Endothelial cell of umbilical vein (primary cell): Measurements from ENCODE around the gene POLR3C. TPM values are rescaled to one million over a fixed set of nuclear protein-coding genes. Genes with fewer than 3 reads are reported as not detected.

Experiments used
- BruUV-seq: library from RNA; stranded (reverse); fragments of 400-500 nt; replicated peaks from 2 replicates; lab custom pipeline; 2021; lab: Mats Ljungman, UMichigan
- CTCF ChIA-PET: fragments of 300-600, 350-600 bp; sonication (Branson Sonifier 250); formaldehyde crosslinking; loops from one replicate; lab custom pipeline; 2021; ENCODE audit warnings: antibody characterized with exemption, inconsistent platforms; lab: Charles Lee
- POLR2A ChIA-PET: fragments of 300-600, 350-600 bp; sonication (Branson Sonifier 250); formaldehyde crosslinking; loops from one replicate; lab custom pipeline; 2021; ENCODE audit warnings: antibody characterized with exemption, inconsistent platforms; lab: Charles Lee
- DNase-seq: peaks from one replicate; pipeline ENCODE4 v3.0.0-alpha.2; 2011; ENCODE audit warnings: low read depth, low spot score
- FAIRE-seq: peaks from 2 replicates; lab custom pipeline; 2011; peaks lifted over from hg19 to GRCh38; lab: Jason Lieb, UNC
- H2AFZ ChIP-seq: 2 replicates; pipeline ENCODE4 v1.6.0; 2012; ENCODE audit warnings: low read depth, low read length, control low read depth, inconsistent platforms
- H3K27ac ChIP-seq: 2 replicates; pipeline ENCODE4 v1.5.1; 2011; ENCODE audit warnings: low read depth, mild to moderate bottlenecking, control low read depth, low read length, moderate library complexity; ENCODE audit not compliant: insufficient read depth
- H3K27me3 ChIP-seq, 2 experiments: 2 replicates each; pipeline versions ENCODE4 v1.6.0 to v1.6.1; 2011; ENCODE audit warnings: low read length in 2 of 2, mixed read lengths in 1 of 2; ENCODE audit not compliant: control insufficient read depth in 2 of 2, insufficient read depth in 2 of 2
- H3K36me3 ChIP-seq, 2 experiments: 2 replicates in 1 of 2; 3 replicates in 1 of 2; pipeline ENCODE4 v1.5.1; 2011; ENCODE audit warnings: low read length in 2 of 2, mild to moderate bottlenecking in 1 of 2, moderate library complexity in 1 of 2; ENCODE audit not compliant: control insufficient read depth in 2 of 2, insufficient read depth in 2 of 2; ENCODE audit errors: extremely low read depth in 1 of 2
- H3K4me1 ChIP-seq: 3 replicates; pipeline ENCODE4 v1.5.1; 2011; ENCODE audit warnings: mild to moderate bottlenecking, low read length; ENCODE audit not compliant: control insufficient read depth, insufficient read depth; ENCODE audit errors: extremely low read depth
- H3K4me2 ChIP-seq: 2 replicates; pipeline ENCODE4 v1.6.1; 2011; ENCODE audit warnings: low read length, control low read depth, mixed read lengths; ENCODE audit not compliant: insufficient read depth
- H3K4me3 ChIP-seq, 3 experiments: fragments of 200-600 bp in 1 of 3; sonication (generic), shearing (Covaris generic) in 1 of 3; replicated peaks in 1 of 3; 2 replicates each; pipeline ENCODE4 v1.5.1; 2011 to 2016; ENCODE audit warnings: control low read depth in 3 of 3, low read length in 3 of 3, mild to moderate bottlenecking in 2 of 3, inconsistent platforms in 1 of 3, low read depth in 1 of 3, moderate library complexity in 1 of 3; ENCODE audit not compliant: insufficient read depth in 1 of 3
- H3K79me2 ChIP-seq: 2 replicates; pipeline ENCODE4 v1.6.0; 2012; ENCODE audit warnings: low read length, inconsistent platforms; ENCODE audit not compliant: control insufficient read depth, insufficient read depth
- H3K9ac ChIP-seq: replicated peaks from 2 replicates; pipeline ENCODE3; 2011; ENCODE audit warnings: low read length, control low read depth; ENCODE audit not compliant: insufficient read depth; ENCODE audit errors: extremely low read depth
- H3K9me1 ChIP-seq: replicated peaks from 3 replicates; pipeline ENCODE4 v1.6.0; 2011; ENCODE audit warnings: mild to moderate bottlenecking, low read length; ENCODE audit not compliant: control insufficient read depth, insufficient read depth; ENCODE audit errors: extremely low read depth
- H3K9me3 ChIP-seq: replicated peaks from 2 replicates; pipeline ENCODE4 v1.5.1; 2012; ENCODE audit warnings: low read length, inconsistent platforms; ENCODE audit not compliant: control insufficient read depth, insufficient read depth
- H4K20me1 ChIP-seq: replicated peaks from 2 replicates; pipeline ENCODE3; 2011; ENCODE audit warnings: mild to moderate bottlenecking, low read length; ENCODE audit not compliant: control insufficient read depth, insufficient read depth; ENCODE audit errors: extremely low read depth
- EZH2 ChIP-seq: IDR thresholded peaks from 2 replicates; pipeline ENCODE4 v1.6.1; 2012; ENCODE audit warnings: borderline replicate concordance, low read depth, mild to moderate bottlenecking, moderate library complexity, low read length, inconsistent platforms; ENCODE audit not compliant: severe bottlenecking
- FOS ChIP-seq: IDR thresholded peaks from 2 replicates; pipeline ENCODE4 v1.6.1; 2011; ENCODE audit warnings: mild to moderate bottlenecking, low read length, moderate library complexity, borderline replicate concordance; ENCODE audit not compliant: insufficient read depth
- GATA2 ChIP-seq: IDR thresholded peaks from 2 replicates; pipeline ENCODE4 v1.7.0; 2011; ENCODE audit warnings: low read depth, mild to moderate bottlenecking, moderate library complexity, mixed read lengths, low read length; ENCODE audit not compliant: insufficient read length, insufficient read depth
- JUN ChIP-seq: IDR thresholded peaks from 2 replicates; pipeline ENCODE4 v1.6.1; 2011; ENCODE audit warnings: borderline replicate concordance, low read depth; ENCODE audit not compliant: insufficient read length, insufficient read depth
- MYC ChIP-seq: IDR thresholded peaks from one replicate; pipeline ENCODE4 v1.6.1; 2011; ENCODE audit warnings: mild to moderate bottlenecking, low read depth, low read length
- POLR2A ChIP-seq: IDR thresholded peaks from 2 replicates; pipeline ENCODE4 v1.6.1; 2012; ENCODE audit warnings: low read depth, mild to moderate bottlenecking, control low read depth, low read length
- POLR2AphosphoS5 ChIP-seq: IDR thresholded peaks from 2 replicates; pipeline ENCODE4 v1.6.1; 2012; ENCODE audit warnings: low read depth, mild to moderate bottlenecking, control low read depth, low read length, moderate library complexity; ENCODE audit not compliant: insufficient read depth
- dilution Hi-C: fragments of 300-500 bp; cut with MboI; formaldehyde crosslinking; loops from one replicate; pipeline ENCODE4 v1.15.0; 2019; ENCODE audit warnings: low sequenced_read_pairs; ENCODE audit not compliant: extremely low pct_ligation_motif_present
- intact Hi-C: fragments of 100-400 bp; cut with micrococcal nuclease; formaldehyde crosslinking; loops from one replicate; pipeline ENCODE4 v1.10.0; 2022
- polyA plus RNA-seq, 4 experiments: library from polyadenylated mRNA; depleted of rRNA in 3 of 4; stranded (reverse) in 3 of 4; unstranded in 1 of 4; fragments of >200 nt; gene quantifications; 2 replicates each; pipeline versions ENCODE4 v1.2.1 to v1.2.3, GENCODE V29; 2011 to 2012; ENCODE audit warnings: missing spikeins in 1 of 4
- total RNA-seq: library from RNA; stranded (reverse); gene quantifications from 2 replicates; pipeline ENCODE4 v1.2.3, GENCODE V29; 2021
- TF ChIP-seq, protein P1 (sequence below): IDR thresholded peaks from 2 replicates; pipeline ENCODE4 v1.6.1; 2011; ENCODE audit not compliant: insufficient read depth, insufficient read length
- TF ChIP-seq, protein P2 (sequence below), 2 donors: IDR thresholded peaks; 1 replicate in 1 of 2; 2 replicates in 1 of 2; pipeline ENCODE4 v1.5.1; 2011; ENCODE audit warnings: low read length in 2 of 2, mild to moderate bottlenecking in 2 of 2, moderate library complexity in 2 of 2, control low read depth in 1 of 2, inconsistent platforms in 1 of 2, low read depth in 1 of 2; ENCODE audit not compliant: insufficient read depth in 1 of 2; ENCODE audit errors: extremely low read depth in 1 of 2

The POLR3C gene
- total and polyA plus RNA-seq, 2 donors (not counting 3 experiments of a cell fraction or from before 2014, with no cell fraction given), result 28.4 to 30.4 TPM

DNA sequence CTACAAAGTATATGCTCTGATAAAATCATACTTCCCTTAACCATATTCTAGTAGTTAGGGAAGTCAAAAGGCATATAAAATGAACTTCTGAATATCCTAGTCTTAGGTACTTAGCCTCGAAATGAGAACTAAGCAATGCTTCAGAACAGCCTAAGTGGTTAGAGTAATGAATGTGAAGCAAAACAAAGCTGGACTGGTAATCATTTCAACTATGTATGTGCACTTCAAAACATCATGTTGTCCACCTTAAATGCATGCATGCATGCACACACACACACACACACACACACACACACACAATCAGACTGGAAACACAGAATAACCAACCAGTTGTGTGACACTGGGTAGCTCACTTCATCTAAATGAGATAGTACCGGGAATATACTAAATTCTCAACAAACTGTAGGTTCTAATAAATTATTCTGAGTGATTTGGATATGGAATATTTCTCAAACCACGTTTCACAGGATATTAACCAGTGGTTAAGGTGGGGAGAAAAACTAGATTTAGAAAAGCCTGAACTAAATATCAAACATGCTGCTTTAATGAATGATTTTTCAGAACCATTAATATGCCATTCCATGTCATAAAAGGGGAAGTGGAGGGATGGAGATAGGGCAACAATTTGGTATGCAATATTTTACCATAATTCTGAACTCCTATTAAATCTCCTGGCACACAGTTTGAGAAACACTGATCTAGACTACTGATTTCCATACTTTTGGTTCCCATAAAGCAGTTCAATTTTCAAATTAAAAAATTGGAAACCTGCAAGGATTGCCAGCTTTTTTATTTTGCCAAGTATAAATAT lies 19.6 kb upstream of the POLR3C start:
- Histone ChIP-seq H3K9me1 (no peaks in the 10 kb centered on the region), H3K4me2 (no peak overlapping the region)

More for the DNA sequence above, 19.6 kb upstream of the POLR3C start:
- H2AFZ ChIP-seq, result no peak overlapping the region
- DNase-seq (no peak), FAIRE-seq (no peak)
- H3K27ac ChIP-seq, result no peak overlapping the region
- POLR2A ChIA-PET, result no interaction called here
- no peaks in the 10 kb centered on the region for H3K4me1 ChIP-seq
- TF ChIP-seq, protein P1, sequence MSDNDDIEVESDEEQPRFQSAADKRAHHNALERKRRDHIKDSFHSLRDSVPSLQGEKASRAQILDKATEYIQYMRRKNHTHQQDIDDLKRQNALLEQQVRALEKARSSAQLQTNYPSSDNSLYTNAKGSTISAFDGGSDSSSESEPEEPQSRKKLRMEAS, result no peak
- TF ChIP-seq FOS, result no peak
- TF ChIP-seq POLR2A, result no peak
- TF ChIP-seq GATA2, result no peak
- TF ChIP-seq, protein P2, sequence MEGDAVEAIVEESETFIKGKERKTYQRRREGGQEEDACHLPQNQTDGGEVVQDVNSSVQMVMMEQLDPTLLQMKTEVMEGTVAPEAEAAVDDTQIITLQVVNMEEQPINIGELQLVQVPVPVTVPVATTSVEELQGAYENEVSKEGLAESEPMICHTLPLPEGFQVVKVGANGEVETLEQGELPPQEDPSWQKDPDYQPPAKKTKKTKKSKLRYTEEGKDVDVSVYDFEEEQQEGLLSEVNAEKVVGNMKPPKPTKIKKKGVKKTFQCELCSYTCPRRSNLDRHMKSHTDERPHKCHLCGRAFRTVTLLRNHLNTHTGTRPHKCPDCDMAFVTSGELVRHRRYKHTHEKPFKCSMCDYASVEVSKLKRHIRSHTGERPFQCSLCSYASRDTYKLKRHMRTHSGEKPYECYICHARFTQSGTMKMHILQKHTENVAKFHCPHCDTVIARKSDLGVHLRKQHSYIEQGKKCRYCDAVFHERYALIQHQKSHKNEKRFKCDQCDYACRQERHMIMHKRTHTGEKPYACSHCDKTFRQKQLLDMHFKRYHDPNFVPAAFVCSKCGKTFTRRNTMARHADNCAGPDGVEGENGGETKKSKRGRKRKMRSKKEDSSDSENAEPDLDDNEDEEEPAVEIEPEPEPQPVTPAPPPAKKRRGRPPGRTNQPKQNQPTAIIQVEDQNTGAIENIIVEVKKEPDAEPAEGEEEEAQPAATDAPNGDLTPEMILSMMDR (IDR thresholded peaks at IDR 0.05; ENCODE audit: extremely low read depth in 1 of 2, insufficient read depth in 1 of 2, low read depth in 1 of 2, low read length in 2 of 2), result no peak
- TF ChIP-seq EZH2, result no peak
- TF ChIP-seq MYC, result no peak
- TF ChIP-seq JUN, result no peak
- no peak for TF ChIP-seq POLR2AphosphoS5
- no TSS peak for BruUV-seq
- H4K20me1 ChIP-seq, result peaks cover 2% of the 10 kb centered on the region
- CTCF ChIA-PET, result interaction anchor here (0.7 to 3.3 kb wide), 8 partner anchors 9 to 84 kb away, joined by 3 to 19 read pairs (median 4); partner anchors contain the start of gene NUDT17
- intact Hi-C loops (no loop called here), dilution Hi-C loops (no loop called here)
- no peak overlapping the region for H3K4me3 ChIP-seq
- peaks cover 0 to 2% of the 10 kb centered on the region in 2 experiments for H3K36me3 ChIP-seq
- no peaks in the 10 kb centered on the region for H3K27me3 ChIP-seq
- H3K9me3 ChIP-seq, result no peaks in the 10 kb centered on the region
- H3K79me2 ChIP-seq, result peaks cover 75% of the 10 kb centered on the region
- H3K9ac ChIP-seq, result no peak overlapping the region
